ENCODE measurements around the gene AGPAT3.

AGPAT3 gene

GRCh38 chr21:43957611-43958362 is 92.8 kb downstream of the AGPAT3 start:
- H3K27ac ChIP-seq, result peak overlapping the region; percentile 37
- TF ChIP-seq CTCF (conservative IDR thresholded peaks at IDR 0.05), result no peak

- peak overlapping the region; percentile 37 for H3K27ac ChIP-seq
- no peak for TF ChIP-seq CTCF (conservative IDR thresholded peaks at IDR 0.05)
Measured at GRCh38 chr21:43958364-43959158, 93.5 kb downstream of the AGPAT3 start.

GRCh38 chr21:43959231-43960116 is 94.5 kb downstream of the AGPAT3 start:
- no peak for TF ChIP-seq CTCF (conservative IDR thresholded peaks at IDR 0.05)
- peak overlapping the region; percentile 37; the same call in 1 of the 2 replicates for H3K27ac ChIP-seq

- no peak for TF ChIP-seq CTCF (conservative IDR thresholded peaks at IDR 0.05)
- H3K27ac ChIP-seq, result no peak overlapping the region
Measured at GRCh38 chr21:43961382-43961909, 96.4 kb downstream of the AGPAT3 start.

- peak overlapping the region; percentile 8; the same call in 1 of the 2 replicates for H3K27ac ChIP-seq
- no peak for TF ChIP-seq CTCF (conservative IDR thresholded peaks at IDR 0.05)
Measured at GRCh38 chr21:43965911-43966585, 101.0 kb downstream of the AGPAT3 start.

- TF ChIP-seq CTCF (conservative IDR thresholded peaks at IDR 0.05), result no peak
- peak overlapping the region; percentile 8; the same call in 1 of the 2 replicates for H3K27ac ChIP-seq
Measured at GRCh38 chr21:43966946-43967512, 102.0 kb downstream of the AGPAT3 start.
